HUES6 (cell line): ENCODE measurements around the gene KBTBD13.

Experiments used
- H3K27ac ChIP-seq: 2 replicates; pipeline ENCODE4 v1.7.0; 2013; ENCODE audit warnings: low read depth, mild to moderate bottlenecking, low read length, inconsistent platforms
- H3K27me3 ChIP-seq: 2 replicates; pipeline ENCODE4 v1.6.1; 2013; ENCODE audit warnings: low read length; ENCODE audit not compliant: control insufficient read depth, insufficient read depth
- H3K36me3 ChIP-seq: 2 replicates; pipeline ENCODE4 v1.6.1; 2013; ENCODE audit warnings: low read length; ENCODE audit not compliant: control insufficient read depth, insufficient read depth
- H3K4me1 ChIP-seq: 2 replicates; pipeline ENCODE4 v1.6.1; 2013; ENCODE audit warnings: low read length; ENCODE audit not compliant: control insufficient read depth, insufficient read depth
- H3K4me3 ChIP-seq: 2 replicates; pipeline ENCODE4 v1.5.1; 2013; ENCODE audit warnings: low read depth, low read length
- H3K9ac ChIP-seq: one replicate; pipeline ENCODE4 v1.6.1; 2013; ENCODE audit warnings: mild to moderate bottlenecking, low read length
- H3K9me3 ChIP-seq: 2 replicates; pipeline ENCODE4 v1.6.1; 2013; ENCODE audit warnings: low read depth, low read length; ENCODE audit not compliant: control insufficient read depth, insufficient read depth

KBTBD13 gene

DNA sequence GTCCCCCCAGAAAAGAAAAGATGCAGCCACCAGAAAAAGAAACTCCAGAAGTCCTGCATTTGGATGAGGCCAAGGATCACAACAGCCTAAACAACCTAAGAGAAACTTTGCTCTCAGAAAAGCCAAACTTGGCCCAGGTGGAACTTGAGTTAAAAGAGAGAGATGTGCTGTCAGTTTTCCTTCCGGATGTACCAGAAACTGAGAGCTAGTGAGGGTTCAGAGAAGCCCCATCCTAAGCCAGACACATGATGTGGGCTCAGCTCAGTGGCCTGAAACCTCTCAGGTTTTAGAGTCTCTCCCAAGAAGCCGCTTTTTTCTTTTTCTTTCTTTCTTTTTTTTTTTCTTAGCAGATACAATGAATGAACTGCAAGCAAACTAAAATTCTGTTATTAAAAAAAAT, 23.6 kb upstream of the KBTBD13 start:
- Histone ChIP-seq H3K9me3 (no peaks in the 10 kb centered on the region), H3K4me1 (no peaks in the 10 kb centered on the region), H3K27me3 (no peaks in the 10 kb centered on the region), H3K27ac (no peak overlapping the region), H3K4me3 (no peak overlapping the region), H3K9ac (no peak overlapping the region), H3K36me3 (peaks cover 37% of the 10 kb centered on the region)

DNA sequence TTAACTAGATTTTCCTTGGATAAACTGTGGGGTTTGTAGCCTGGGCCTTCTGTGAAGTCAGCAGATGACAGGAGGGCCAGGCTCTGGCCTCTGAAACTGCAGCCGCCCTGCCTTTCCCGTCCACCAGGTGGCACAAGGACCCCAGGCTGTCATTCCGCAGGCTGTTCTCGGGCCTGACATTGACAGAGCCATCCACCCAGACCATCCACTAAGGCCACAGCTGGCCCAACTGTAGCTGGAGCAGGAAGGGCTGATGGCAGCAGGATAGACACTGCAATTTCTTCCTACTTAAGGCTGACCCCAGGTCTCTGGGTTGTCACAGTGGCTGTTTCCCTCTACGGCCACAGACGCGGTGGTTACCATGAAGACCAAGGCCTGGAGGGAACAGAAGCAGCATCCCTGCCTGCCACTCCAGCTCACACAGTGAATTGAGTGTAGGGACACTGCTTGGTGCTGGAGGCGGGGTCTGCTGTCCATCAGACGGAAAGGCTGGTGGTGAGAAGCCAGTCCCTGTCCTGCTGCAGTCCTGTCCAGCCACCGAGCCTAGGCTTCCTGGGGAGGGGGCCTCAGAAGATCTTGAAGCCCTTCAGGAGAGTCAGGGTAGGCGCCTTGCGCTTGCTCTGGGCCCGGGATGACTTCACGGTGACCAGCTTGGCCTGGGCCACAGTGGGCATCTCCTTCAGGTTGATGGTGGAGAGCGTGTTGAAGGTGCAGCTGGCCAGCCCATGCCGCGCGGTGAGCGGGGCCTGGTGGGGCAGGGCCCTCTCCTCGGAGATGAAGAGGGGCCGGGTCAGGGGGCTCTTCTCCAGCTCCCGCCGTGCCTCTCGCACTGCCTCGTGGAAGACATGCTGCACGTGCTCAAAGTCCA, 22.0 kb upstream of the KBTBD13 start:
- H3K36me3 ChIP-seq, result peaks cover 49% of the 10 kb centered on the region
- H3K9me3 ChIP-seq, result no peaks in the 10 kb centered on the region
- H3K4me1 ChIP-seq, result no peaks in the 10 kb centered on the region
- no peak overlapping the region for H3K27ac ChIP-seq
- H3K27me3 ChIP-seq, result no peaks in the 10 kb centered on the region
- H3K4me3 ChIP-seq, result no peak overlapping the region
- H3K9ac ChIP-seq, result no peak overlapping the region

DNA sequence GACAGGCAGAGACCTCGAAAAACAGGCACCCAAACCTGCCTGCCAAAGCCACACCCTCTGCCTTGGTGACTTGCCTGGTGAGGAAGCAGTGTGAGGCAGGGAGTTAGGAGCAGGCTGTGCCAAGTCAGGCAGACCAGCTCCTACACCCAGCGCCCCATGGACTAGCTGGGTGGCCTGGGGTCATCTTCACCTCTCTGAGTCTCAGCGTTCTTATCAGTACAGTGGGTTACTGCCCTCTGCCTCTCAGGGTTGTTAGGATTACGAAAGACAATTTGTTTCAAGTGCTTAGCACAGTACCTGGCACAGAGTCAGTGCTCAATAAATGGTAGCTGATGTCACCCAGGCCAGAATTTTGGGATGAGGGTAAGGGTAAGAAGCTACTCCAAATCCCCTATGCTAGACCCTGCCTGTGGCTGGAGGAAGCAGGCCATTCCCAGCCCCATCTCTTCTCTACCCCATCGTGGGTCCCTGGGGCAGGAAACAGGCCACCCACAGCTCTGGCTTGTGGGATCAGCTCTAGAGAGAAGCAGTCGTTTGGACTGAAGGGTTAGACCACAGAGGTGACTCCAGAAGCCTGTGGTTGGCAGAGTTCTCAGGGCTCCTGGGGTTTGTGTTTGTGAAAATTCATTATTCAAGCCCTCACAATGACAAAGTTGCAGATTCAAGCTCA, 21.2 kb upstream of the KBTBD13 start:
- Histone ChIP-seq H3K27me3 (no peaks in the 10 kb centered on the region), H3K9ac (no peak overlapping the region), H3K4me1 (no peaks in the 10 kb centered on the region), H3K27ac (no peak overlapping the region), H3K9me3 (no peaks in the 10 kb centered on the region), H3K36me3 (peaks cover 49% of the 10 kb centered on the region), H3K4me3 (no peak overlapping the region)

DNA sequence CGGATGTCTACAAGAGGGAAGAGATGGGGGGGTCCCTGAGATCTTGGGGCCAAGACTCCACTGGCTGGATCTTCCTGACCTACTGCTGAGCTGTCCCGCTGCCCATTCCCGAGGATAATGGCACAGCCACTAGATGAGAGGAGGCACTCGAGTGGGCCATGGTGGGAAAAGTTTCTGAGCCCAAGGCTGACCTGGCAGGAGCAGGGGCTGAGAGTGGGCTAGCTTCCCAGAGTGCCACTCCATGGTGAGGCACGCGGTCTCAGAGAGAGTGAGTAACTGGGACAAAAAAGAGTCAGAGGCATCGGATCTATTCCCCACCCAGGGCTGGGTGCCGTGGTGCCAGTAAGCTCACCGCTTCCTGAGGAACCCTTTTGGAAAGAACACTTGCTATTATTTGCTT, 20.4 kb upstream of the KBTBD13 start:
- Histone ChIP-seq H3K27ac (no peak overlapping the region), H3K4me1 (no peaks in the 10 kb centered on the region), H3K4me3 (no peak overlapping the region), H3K27me3 (no peaks in the 10 kb centered on the region), H3K9ac (no peak overlapping the region), H3K36me3 (peaks cover 52% of the 10 kb centered on the region), H3K9me3 (no peaks in the 10 kb centered on the region)

DNA sequence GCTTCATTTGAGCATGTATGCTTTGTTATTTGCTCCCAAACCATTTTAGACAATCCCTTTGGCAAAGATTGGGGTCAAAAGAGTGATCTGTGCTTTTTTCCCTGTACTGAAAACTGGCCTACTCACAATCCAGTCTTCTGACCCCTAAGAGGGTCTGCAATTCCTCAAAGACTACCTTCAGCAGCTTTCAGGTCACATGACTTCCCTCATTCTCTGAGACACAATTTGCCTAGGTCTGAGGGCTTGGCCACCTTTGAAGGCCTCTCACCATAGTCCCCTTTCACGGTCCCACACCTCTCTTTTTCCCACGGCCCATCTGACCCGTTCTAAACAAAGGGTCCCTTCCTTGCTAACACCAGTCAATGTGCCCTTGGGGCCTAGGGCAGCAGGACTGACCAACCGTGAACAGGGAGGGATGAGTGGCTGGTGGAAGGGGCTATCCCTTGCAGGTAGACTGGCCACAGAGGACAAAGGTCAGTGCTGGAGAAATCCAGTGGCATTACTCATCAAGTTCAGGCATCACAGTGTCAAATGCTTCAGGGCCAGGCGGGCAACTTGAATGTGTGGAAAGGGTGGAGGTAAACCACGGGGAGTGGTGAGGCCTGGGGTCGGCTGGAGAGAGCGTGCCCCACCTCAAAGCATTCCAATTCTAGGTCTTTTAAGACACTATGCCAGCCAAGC, 19.5 kb upstream of the KBTBD13 start:
- Histone ChIP-seq H3K27me3 (no peaks in the 10 kb centered on the region), H3K9me3 (no peaks in the 10 kb centered on the region), H3K4me1 (no peaks in the 10 kb centered on the region), H3K36me3 (peaks cover 52% of the 10 kb centered on the region), H3K4me3 (no peak overlapping the region), H3K9ac (no peak overlapping the region), H3K27ac (no peak overlapping the region)

DNA sequence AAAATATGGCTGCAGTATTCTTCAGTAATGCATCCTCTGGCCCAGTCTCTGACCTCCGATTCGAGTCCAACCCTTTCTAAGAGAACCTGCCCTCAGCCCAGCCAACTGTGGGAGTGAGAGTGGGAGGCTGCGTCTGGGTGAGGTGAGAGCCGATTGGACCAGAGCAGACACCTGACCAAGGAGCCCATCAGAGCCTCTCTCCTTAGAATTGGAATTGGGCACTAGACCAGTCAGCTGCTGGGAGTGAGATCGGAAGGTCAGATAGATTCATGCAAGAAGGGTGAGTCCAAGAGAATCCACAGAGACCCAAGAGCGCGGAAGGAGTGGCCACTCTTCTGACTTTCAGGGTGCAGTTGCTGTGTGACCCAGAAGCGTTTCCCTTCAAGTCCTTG, 19.0 kb upstream of the KBTBD13 start:
- H3K27me3 ChIP-seq, result no peaks in the 10 kb centered on the region
- H3K4me3 ChIP-seq, result no peak overlapping the region
- H3K27ac ChIP-seq, result no peak overlapping the region
- H3K4me1 ChIP-seq, result no peaks in the 10 kb centered on the region
- H3K36me3 ChIP-seq, result peaks cover 52% of the 10 kb centered on the region
- H3K9ac ChIP-seq, result no peak overlapping the region
- no peaks in the 10 kb centered on the region for H3K9me3 ChIP-seq

DNA sequence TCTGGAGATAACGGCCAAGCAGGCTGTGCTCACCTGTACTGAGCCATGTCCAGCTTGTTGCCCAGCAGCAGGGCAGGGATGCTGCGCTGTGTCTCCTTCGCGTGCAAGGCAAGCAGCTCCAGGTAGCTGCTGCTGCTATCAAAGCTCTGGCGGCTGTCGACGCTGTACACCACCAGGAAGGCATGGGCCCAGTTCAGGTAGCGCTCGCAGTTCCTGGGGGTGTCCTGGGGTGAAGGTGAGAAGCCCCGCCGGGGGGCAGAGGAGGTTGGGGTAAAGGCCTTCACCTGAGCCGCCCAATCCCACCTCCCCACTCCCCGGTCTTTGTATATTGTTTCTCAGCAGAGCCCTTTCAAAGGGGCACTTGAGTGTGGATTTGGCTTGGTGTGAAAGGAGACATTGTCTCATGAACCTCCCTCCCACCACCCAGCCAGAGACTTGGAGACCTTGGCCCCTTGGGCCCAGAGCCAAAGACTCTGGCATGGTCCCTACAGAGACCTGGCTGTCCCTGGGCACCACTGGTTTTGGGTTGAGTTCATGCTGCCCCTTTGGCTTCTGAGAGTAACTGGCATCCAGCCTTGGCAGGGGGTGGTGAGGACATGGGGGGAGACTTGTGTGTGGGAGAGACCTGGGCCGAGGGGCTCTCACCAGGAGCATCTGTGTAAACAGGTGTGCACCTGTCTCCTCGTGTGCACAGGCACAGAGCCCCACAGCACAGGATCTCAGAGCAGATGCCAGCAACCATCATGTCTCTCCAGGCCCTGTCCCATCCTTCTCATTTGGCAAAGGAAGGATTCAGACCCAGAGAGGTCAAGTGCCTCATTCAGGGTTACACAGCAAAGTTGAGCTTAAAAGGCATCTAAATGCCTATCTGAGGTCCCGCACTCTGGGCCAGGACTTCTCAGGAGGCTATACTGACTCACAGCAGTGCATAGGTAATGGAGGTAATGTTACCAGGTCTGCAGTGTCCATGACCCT, 17.9 kb upstream of the KBTBD13 start:
- H3K9ac ChIP-seq, result no peak overlapping the region
- H3K27ac ChIP-seq, result no peak overlapping the region
- no peaks in the 10 kb centered on the region for H3K9me3 ChIP-seq
- no peak overlapping the region for H3K4me3 ChIP-seq
- H3K4me1 ChIP-seq, result no peaks in the 10 kb centered on the region
- H3K36me3 ChIP-seq, result peaks cover 48% of the 10 kb centered on the region
- H3K27me3 ChIP-seq, result no peaks in the 10 kb centered on the region

DNA sequence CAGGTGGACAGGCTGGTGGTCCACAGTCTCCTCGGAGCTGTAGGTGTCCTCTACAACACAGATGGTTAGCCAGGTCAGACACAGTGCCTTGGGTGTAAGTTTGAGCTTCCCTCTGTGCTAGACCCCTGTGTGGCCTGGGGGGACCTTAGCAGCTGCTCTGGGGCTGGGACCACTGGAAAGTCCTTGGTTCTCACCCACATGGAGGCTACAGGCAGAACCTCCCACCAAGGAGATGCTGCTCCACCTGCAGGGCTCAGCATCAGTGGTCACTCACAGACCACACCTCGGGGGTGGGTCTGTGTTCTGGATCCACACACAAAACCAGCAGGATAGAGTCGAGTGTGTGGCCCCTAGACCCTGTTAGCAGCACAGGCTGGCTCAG, 17.2 kb upstream of the KBTBD13 start:
- Histone ChIP-seq H3K4me3 (no peak overlapping the region), H3K27ac (no peak overlapping the region), H3K36me3 (peaks cover 46% of the 10 kb centered on the region), H3K9ac (no peak overlapping the region), H3K4me1 (no peaks in the 10 kb centered on the region), H3K9me3 (no peaks in the 10 kb centered on the region), H3K27me3 (no peaks in the 10 kb centered on the region)

DNA sequence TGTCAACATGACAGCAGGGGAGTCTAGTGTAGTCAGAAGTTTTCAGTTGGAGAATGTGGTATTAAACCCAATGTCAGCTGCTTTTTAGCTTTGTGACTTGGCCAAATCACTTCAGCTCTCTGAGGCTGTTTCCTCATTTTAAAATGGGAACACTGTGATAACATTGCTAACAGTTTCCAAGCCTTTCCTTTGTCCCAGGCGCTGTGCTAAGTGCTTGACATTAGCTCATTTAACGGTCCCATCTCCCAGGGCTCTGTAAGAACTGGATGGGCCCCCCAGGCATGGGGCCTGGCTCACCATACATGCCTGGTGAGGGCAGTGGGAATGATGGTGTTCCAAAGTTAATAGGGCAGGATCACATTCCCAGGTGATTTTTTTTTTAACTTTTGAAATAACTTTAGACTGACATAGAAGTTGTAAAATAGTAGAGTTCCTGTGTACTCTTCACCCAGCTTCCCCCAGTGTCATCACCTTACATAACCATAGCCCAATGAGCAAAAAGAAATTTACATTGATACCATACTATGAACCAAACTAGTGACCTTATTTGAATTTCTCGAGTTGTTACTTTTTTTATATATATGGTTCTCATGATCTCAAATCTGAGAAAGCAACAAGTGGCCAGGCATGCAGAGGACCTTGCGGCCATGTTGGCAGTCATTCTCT, 16.5 kb upstream of the KBTBD13 start:
- Histone ChIP-seq H3K9ac (no peak overlapping the region), H3K4me1 (no peaks in the 10 kb centered on the region; the same call in 1 of the 2 replicates), H3K9me3 (no peaks in the 10 kb centered on the region), H3K27ac (no peak overlapping the region), H3K27me3 (no peaks in the 10 kb centered on the region), H3K4me3 (no peak overlapping the region), H3K36me3 (peaks cover 41% of the 10 kb centered on the region)
